GM19397 (cell line): Measurements from ENCODE around the gene ULK4.
"Not testable (repeated sequence)": the region's sequence is repeated elsewhere in the genome, so short reads cannot be mapped to it uniquely, and the experiment has no call there.

Experiments
- ATAC-seq: cut with Tn5 transposase; IDR thresholded peaks from one replicate; pipeline ENCODE4 v1.9.1; 2021; ENCODE audit warnings: mild to moderate bottlenecking, moderate library complexity; ENCODE audit not compliant: unreplicated experiment

The ULK4 gene

DNA sequence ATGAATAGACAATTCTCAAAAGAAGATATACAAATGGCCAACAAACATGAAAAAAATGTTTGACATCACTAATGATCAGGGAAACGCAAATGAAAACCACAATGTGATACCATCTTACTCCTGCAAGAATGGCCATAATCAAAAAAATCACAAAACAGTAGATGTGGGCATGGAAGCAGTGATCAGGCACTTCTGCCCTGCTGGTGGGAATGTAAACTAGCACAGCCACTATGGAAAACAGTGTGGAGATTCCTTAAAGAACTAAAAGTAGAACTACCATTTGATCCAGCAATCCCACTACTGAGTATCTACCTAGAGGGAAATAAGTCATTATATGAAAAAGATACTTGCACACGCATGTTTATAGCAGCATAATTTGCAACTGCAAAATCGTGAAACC lies 677.0 kb downstream of the ULK4 start:
- ATAC-seq = not testable (repeated sequence)

DNA sequence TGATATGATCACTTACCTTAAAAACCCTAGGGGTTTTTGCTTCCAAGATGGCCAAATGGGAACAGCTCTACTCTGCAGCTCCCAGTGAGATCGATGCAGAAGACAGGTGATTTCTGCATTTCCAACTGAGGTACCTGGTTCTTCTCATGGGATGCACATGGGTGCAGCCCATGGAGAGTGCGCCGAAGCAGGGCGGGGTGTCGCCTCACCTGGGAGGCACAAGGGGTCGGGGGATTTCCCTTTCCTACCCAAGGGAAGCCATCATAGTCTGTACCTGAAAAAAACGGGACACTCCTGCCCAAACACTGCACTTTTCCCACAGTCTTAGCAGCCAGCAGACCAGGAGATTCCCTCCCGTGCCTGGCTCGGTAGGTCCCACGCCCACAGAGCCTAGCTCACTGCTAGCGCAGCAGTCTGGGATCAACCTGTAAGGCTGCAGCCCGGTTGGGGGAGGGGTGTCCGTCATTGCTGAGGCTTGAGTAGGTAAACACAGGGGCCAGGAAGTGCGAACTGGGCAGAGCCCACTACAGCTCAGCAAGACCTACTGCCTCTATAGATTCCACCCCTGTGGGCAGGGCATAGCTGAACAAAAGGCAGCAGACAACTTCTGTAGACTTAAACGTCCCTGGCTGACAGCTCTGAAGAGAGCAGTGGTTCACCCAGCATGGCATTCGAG lies 684.0 kb downstream of the ULK4 start:
- ATAC-seq = no peak

DNA sequence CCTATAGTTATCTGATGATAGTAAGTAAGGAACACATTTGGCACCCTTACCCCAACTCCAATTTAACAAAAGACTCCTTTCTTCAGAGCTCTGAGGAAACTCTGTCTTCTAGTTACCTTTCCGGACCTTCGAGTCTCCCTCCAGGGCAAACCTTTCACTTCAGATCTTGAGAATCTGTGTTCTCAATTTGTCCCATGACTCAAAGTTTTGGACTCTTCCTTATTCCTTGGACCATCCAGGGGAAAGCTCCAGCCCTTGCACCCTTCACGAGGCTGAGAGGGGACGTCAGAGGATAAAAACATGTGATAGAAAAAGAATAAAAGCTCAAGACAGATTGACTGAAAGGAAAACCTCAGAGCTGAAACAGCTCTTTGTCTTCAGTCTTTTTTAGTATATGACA lies 685.7 kb downstream of the ULK4 start:
- no peak for ATAC-seq

DNA sequence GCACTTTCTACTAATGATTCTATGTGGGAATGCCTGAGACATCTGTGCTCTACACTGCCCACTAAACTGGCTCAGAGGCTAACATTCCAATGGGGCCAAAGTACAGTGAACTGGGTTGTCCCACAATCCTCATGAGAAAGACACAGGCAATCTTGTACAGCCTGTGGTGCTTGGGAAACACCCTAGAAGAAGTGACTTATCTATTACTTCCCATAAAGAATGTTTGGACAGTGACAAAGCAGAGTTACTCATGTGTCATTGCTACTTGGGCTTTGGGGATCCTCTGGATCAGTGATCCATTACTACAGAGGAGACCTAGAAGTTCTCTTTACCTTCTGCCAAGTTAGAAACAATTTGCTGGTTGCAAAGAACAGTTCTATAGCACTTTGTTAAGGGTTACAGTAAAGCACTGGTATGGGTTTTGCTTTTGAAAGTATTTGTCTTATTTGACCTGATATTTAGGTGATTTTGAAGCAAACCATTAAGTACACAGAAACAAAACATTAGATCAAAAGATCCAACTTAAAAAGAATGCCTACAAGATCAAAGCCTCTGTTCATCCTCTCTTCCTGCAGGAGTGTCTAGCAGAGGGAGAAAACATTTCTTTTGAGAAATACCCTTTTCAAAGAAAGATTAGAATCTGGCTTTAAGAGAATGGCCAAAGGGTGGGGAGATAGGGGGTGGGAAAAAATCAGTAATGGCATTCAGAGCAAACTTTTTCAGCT lies 686.8 kb downstream of the ULK4 start:
- ATAC-seq = no peak

DNA sequence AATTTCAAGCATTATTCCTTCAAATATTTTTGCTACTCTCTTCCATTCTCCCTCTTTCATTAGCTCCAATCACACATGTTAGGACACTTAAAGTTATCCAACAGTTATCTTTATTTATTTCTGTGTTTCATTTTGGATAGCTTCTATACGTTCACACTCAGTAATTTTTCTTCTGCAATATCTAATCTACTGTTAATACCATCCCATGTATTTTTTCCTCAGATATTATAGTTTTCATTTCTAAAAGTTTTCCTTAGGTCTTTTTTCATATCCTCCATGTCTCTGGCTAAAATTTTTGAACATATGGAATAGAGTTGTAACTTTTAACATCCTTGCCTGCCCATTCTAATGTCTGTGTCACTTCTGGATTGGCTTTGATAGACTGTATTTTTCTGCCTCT lies 689.2 kb downstream of the ULK4 start:
- ATAC-seq = no peak

DNA sequence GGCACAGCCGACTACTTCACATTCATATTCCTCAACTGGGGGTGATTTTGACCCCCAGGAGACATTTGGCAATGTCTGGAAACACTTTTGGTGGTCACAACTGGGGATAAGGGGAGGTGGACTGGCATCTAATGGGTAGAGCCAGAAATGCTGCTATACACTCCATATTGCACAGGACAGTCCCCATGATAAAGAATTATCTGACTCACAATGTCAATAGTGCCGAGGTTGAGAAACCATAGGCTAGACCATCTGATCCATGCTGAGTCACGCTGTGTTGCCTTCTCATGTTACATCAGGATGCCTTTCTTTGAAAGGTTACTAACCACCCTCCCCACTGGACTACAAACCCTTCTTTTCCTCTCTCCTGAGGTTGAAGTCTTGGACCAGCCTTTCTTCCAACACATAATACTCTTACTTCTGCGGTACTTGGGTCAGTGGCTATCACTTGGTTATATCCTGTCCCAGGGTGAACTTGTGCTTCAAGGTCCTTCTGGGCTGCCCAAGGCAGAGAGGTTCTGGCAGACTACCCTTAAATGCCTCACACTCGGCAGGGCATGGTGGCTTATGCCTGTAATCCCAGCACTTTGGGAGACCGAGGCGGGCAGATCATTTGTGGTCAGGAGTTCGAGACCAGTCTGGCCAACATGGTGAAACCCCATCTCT lies 693.8 kb downstream of the ULK4 start:
- ATAC-seq = no peak

DNA sequence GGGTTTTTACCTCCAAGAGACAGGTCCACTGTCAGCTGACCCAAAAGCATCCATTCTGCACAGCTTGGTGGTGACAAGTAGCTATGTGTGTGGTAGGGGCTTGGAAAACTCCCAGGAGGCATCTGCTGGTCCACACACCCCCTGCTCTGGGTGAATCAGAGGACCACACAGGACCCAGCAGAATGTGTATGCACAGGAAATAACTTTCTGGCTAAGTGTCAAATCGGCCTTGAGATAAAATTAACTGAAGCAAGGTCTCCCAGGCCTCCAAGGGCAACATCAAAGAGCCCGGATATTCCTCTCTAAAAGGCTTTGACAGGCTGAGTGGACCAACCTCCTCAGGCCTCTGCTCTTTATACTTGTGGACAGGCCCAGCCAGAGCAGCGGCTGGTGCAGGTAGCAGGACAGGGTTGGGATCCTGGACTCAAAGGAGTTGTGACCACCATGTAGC lies 696.1 kb downstream of the ULK4 start:
- ATAC-seq = no peak

DNA sequence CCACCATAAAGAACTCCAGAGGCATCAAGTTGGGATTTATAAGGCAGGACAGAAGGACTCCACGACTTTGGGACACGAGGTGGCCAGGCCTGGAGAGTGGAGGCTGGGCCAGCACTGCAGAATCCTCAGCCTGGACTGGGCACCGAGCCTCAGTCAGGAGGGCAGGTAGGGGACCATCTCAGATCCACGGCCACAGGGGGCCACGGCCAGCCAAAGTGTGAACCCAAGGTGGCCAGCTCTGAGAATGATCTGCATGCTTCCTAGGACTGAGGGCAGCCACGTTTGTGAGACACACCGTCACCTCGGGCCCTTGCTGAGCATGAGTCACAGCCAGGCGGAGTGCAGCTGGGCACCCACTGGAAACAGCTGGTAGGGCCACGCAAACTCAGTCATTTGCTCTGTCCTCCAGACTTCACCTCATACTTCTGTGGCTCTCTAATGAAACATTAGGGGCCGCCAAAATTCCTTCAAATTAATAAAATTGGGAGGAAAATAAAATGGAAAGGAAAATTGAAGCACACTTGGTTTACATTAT lies 696.8 kb downstream of the ULK4 start:
- ATAC-seq = no peak

DNA sequence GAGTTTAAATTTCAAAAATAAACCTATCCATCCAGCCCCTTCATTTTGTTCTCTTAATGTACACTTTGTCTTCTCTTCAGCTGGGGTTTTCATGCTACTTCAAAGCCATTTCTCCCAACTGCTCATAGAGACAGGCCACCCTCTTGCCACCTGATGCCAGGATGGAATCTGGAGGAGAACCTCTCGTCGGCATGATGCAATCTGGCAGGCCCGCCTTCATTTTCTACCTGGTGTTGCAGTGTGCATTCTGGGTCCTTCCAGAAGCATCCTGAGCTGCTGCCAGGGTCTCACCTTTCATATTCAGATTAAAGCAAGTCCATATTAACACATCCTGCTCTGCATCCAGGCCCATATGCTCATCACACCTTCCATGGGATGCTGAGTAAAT lies 701.8 kb downstream of the ULK4 start:
- no peak for ATAC-seq

DNA sequence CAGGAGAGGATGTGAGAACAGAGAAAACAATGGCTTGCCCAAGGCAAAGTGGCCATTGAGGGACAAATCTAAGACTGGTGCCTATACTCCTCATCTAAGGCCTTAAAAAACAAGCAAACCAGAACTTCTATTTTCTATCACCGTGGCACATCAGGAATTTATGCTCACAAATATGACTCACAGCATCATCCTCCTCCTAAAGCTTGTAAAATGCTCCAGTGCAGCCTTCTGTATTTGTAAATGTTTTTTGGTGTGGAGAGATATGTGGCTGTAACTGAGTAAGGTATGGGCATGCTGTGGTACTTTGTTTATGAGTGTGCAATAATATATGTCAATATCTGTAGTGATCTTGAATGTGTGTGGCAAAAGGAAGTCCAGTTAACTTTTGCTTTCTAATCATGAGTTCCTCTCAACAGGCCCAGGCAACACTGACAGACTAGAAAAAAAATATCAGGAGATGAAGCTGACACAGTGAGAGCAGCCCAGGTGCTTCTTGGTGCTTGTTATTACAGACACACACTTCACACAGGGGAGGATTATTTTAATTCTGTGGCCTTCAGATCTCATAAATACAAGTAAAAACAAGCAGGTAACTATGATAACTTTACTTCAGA lies 702.3 kb downstream of the ULK4 start:
- no peak for ATAC-seq

DNA sequence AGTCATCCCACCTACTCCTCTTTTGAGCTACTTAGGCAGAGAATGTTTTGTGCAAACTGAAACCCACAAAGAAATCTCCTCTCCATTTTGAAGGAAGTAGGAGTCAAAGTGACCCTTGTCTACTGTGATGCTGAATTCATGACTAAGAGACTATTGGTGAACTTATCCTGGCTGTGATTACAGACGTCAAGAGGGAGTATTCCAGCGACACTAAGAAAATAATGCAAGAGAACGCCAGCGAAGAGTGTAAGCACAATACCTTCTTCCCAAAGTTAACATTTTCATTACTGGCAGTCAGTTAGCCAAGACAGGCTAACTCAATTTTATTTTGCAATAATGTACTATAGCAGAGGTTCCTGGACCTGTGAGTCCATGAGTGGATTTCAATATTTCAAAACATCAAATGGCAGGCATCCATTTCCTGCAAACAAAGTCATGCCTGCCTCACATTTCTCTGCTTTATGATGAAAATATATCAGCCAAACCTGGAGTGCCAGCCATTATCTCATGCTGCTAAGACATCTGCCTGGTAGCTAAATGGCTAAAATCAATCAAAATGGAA lies 703.6 kb downstream of the ULK4 start:
- no peak for ATAC-seq

DNA sequence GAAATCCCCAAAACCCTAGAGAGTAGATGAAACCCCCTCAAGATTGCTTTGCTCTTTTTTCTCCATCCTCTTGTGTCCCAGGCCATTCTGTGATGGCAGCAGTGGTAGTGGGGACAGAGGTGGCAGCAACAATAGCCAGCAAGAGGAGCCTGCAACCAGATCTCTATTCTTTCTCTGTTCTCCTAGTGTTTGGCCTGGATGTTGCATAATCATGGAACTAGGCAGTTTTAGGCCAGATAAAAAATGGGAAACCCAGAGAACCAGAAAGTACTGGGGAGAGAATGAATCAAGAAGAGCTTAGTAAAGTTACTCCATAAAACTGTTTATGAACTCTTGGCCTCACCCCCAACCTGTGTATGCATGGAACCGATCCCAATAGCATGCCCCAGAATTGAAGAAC lies 710.3 kb downstream of the ULK4 start:
- no peak for ATAC-seq

DNA sequence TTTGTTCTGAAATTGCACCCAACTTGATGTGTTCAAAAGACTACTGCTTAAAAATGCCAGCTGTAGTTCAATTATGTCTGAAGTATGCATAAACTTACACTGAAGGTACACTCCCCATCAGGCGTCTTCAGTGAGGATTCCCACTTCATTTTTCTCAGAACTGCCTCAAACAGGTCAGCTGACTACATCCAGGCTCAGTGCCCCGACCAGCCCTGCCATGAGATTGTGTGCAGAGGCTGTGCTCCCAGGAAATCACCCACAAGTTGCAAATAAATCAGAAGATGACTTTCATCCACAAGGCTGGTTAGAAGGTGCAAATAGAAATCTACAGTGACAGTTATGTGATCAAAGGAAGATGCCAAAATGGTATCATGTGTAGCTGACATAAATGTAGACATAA lies 711.1 kb downstream of the ULK4 start:
- no peak for ATAC-seq

DNA sequence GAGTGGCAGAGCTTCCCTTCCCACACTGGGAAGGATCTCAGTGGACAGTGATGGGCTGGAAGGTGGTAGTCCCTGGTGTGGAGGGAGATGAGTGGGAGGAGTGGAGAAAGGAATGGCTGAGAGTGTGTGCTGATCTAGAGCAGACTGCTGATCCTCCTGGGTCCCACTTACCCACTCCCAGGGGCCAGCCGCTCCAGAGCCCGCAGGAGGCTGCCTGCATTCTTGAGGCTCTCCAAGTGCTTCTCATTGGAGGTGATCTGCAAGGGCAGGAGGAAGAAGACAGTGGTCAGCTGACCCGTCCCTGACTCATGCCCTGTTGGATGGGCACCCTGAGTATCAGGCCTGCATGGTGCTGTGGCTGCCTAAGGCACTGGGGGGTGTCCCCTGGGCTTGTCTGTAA lies 712.6 kb downstream of the ULK4 start:
- ATAC-seq = no peak

DNA sequence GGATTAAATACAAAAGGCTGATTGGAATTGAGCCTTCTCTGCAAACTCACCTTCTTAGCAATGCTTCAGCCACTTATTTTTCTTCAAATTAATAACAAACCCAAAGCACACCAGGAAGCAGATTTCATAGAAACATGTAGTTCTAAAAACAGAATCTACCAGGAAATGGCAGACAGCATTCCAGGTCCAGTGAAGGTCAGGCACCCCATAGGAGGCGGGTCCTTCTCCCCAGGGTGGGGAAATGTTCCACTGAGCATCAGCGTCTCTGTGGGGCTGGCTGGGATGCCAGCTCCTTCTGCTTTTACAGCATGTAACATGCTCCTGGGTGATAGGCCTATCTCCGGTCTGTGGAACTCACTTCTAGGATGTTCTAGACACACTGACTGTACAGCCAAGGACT lies 713.4 kb downstream of the ULK4 start:
- no peak for ATAC-seq

DNA sequence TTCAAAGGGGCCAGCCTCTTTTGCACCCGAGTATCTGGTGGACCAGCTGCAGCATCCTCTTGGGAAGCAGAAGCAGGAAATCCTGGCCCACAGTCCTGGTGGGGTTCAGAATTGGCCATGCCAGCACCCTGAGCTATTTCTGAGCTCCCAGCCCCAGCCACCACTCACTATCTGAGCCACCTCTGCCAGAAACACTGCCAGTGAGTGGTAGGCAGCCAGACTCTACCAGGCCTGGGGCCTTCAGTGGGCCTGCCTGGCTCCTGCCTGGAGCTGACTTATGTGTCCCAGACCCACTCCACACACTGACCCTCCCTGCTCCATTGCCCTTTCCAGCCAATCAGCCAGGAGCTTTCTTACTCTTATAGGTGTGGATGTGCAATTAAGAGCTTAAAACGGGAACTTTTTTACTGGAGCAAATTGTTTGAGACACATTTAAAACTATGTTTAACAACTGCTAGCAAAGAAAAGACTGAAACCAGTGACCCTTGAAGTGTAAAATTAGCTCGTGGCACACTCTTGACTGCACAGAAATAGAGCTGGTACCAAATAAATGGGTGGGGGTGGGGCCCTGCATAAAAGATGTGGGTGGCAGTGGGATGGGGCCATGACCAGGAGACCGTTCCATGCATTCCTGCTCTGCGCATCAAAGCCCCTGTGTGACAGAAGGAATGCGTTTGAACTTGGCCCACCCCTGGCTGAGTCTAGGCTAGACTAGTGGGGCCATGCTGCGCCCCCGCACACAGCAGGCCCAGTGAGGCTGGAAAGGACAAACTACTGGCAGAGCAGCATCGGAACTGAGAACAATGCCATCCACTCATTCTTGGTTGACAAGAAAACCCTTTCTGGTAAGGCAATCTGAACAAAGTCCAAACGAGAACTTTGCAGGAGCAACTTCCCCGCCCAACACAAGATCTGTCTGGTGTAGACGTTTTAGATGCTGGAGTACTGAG lies 714.6 kb downstream of the ULK4 start:
- no peak for ATAC-seq

DNA sequence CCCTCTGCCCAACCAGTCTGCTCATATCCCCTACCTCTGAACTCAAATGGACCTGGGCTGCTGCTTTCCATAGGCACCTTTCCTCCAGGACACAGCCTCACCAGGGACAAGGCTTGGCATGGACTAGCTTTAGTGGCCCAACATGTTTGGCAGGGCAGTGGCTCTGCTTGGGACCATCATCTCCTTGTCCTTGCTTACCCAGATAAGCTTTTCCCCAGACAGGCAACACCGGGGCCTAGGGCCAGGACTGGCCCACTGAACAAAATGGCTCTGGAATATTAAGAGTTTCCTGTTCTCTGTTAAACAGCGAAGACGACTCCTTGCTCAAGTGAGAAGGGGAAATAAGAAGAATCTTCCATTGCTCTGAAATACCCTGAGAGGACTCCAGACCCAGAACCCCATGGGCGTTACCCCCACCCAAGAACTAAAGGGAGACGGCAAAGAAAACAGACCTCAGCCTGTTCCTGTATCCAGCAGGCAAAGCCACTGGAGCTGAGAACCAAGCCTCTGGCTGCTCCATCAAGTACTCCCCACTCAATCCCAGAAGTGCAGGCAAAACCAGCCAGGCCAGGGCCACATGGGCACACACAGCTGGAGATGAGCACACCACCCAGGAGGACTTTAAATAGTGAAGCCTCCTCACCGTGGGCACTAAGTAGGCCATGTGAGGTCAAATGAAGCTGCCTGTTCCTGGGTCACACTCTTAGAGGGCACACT lies 717.1 kb downstream of the ULK4 start:
- ATAC-seq = no peak

DNA sequence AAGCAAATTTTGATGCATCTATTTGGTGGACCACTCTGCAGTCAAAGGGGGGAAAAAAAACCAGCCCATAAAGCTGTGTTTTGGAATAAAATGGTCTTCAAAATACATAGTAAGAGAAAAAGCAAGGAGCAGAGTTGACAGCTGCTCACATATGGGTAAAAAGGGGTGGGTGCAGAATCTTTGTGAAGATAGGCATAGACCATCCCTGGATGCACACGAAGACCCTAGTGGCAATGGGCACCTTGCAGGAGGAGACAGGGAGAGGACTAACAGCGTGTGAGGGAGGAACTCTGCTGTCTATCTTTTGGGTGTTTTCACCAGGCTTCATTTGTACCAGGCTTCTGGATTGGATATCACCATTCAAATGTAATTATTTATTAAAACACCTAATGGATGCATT lies 718.7 kb downstream of the ULK4 start:
- no peak for ATAC-seq

DNA sequence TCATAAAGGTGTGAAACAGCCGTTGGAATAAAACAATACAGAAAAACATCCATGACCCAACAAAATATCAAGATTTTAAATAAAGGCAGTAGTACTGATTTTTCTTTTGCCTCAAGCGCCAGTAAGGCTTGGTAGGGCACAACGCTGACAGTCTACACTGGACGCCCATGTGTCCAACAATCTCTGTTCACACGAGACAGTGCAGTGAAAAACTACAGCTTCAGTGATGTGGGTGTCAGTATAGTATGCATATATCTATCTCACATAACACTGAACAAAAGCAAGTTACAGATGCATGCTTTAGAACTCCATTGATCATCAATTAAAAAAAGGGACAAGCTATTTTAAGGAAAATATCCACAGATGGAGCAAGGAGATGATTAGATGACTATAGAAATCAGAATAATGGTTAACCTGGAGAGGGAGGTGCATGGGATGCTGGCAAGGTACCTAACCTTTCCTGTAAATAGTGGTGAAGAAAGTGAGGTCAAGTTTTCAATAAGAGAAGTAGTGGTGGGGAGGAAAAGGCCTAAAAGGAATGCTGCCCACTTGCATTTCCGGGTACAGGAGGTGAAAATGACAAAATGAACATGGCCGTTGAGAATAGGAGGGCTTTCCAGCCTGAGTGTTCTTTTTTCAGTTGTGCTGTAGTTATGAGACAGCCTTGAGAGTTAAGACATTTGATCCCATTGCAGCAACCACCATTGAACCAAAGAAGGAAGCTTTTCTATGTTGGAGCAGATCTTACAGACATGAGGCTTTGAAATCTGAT lies 719.9 kb downstream of the ULK4 start:
- ATAC-seq = no peak
